KMS-11 (cell line): ENCODE results near the gene ARL14EPL.

Experiments
- H2AFZ ChIP-seq: fragments of 200-600 bp; sonication (generic); 2 replicates; pipeline ENCODE4 v1.6.1; 2016; ENCODE audit warnings: antibody characterized with exemption, mixed run types, low read depth
- H3K27ac ChIP-seq: fragments of 200-600 bp; sonication (generic); 2 replicates; pipeline ENCODE4 v1.6.1; 2016; ENCODE audit warnings: mild to moderate bottlenecking, mixed run types
- H3K27me3 ChIP-seq: fragments of 200-600 bp; sonication (generic); 2 replicates; pipeline ENCODE4 v1.6.1; 2017; ENCODE audit warnings: mild to moderate bottlenecking, low read depth, mixed run types, moderate library complexity; ENCODE audit not compliant: insufficient read depth
- H3K36me3 ChIP-seq: fragments of 200-600 bp; sonication (generic); 2 replicates; pipeline ENCODE4 v1.6.1; 2017; ENCODE audit warnings: mild to moderate bottlenecking, mixed run types; ENCODE audit not compliant: insufficient read depth
- H3K4me1 ChIP-seq: fragments of 200-600 bp; sonication (generic); 2 replicates; pipeline ENCODE4 v1.6.1; 2016; ENCODE audit warnings: mild to moderate bottlenecking, low read depth, mixed run types; ENCODE audit not compliant: poor library complexity, severe bottlenecking
- H3K4me2 ChIP-seq: fragments of 200-600 bp; sonication (generic); 2 replicates; pipeline ENCODE4 v1.7.0; 2016; ENCODE audit warnings: mild to moderate bottlenecking, mixed run types
- H3K4me3 ChIP-seq: fragments of 200-600 bp; sonication (generic); IDR thresholded peaks from 2 replicates; pipeline ENCODE4 v1.6.1; 2017; ENCODE audit warnings: low read depth, low read length, mixed read lengths; ENCODE audit not compliant: insufficient read depth
- H3K79me2 ChIP-seq: fragments of 200-600 bp; sonication (generic); 2 replicates; pipeline ENCODE4 v1.6.1; 2016; ENCODE audit warnings: low read depth, mixed run types; ENCODE audit not compliant: insufficient read depth
- H3K9ac ChIP-seq: fragments of 200-600 bp; sonication (generic); 2 replicates; pipeline ENCODE4 v1.6.1; 2016; ENCODE audit warnings: mild to moderate bottlenecking, mixed run types
- H4K20me1 ChIP-seq: fragments of 200-600 bp; sonication (generic); 2 replicates; pipeline ENCODE4 v1.6.1; 2016; ENCODE audit warnings: mild to moderate bottlenecking, mixed run types; ENCODE audit not compliant: insufficient read depth
- CTCF ChIP-seq: fragments of 200-600 bp; sonication (generic); conservative IDR thresholded peaks from 2 replicates; pipeline ENCODE4 v1.6.1; 2017; ENCODE audit warnings: low read depth, mild to moderate bottlenecking, antibody characterized with exemption, low read length, moderate library complexity, mixed read lengths

Gene ARL14EPL

GRCh38 chr5:116038817-116039216, 6.5 kb downstream of the ARL14EPL start:
- H3K4me2 ChIP-seq: no peak overlapping the region
- no peak overlapping the region for H3K9ac ChIP-seq
- H4K20me1 ChIP-seq: no peaks in the 10 kb centered on the region
- TF ChIP-seq CTCF: no peak
- no peak overlapping the region for H3K4me3 ChIP-seq
- no peak overlapping the region for H2AFZ ChIP-seq
- H3K79me2 ChIP-seq: no peaks in the 10 kb centered on the region
- no peaks in the 10 kb centered on the region for H3K4me1 ChIP-seq
- H3K27me3 ChIP-seq: no peaks in the 10 kb centered on the region
- H3K27ac ChIP-seq: no peak overlapping the region
- H3K36me3 ChIP-seq: no peaks in the 10 kb centered on the region

GRCh38 chr5:116042375-116042774, 10.1 kb downstream of the ARL14EPL start:
- Histone ChIP-seq H3K4me1 (peaks cover 10% of the 10 kb centered on the region), H3K79me2 (no peaks in the 10 kb centered on the region), H3K27me3 (no peaks in the 10 kb centered on the region), H3K27ac (no peak overlapping the region), H4K20me1 (no peaks in the 10 kb centered on the region), H3K9ac (no peak overlapping the region), H3K36me3 (no peaks in the 10 kb centered on the region), H3K4me2 (no peak overlapping the region), H3K4me3 (no peak overlapping the region), H2AFZ (no peak overlapping the region)
- TF ChIP-seq CTCF: no peak

- no peaks in the 10 kb centered on the region for H3K79me2 ChIP-seq
- no peaks in the 10 kb centered on the region for H4K20me1 ChIP-seq
- H3K4me3 ChIP-seq: no peak overlapping the region
- no peak for TF ChIP-seq CTCF
- peaks cover 10% of the 10 kb centered on the region for H3K4me1 ChIP-seq
- no peaks in the 10 kb centered on the region for H3K27me3 ChIP-seq
- no peak overlapping the region for H2AFZ ChIP-seq
- no peak overlapping the region for H3K4me2 ChIP-seq
- H3K9ac ChIP-seq: no peak overlapping the region
- no peak overlapping the region for H3K27ac ChIP-seq
- H3K36me3 ChIP-seq: no peaks in the 10 kb centered on the region
These were observed 11.8 kb downstream of the ARL14EPL start for GRCh38 chr5:116044073-116044472.

- no peak overlapping the region for H2AFZ ChIP-seq
- no peak overlapping the region for H3K9ac ChIP-seq
- no peak for TF ChIP-seq CTCF
- no peak overlapping the region for H3K27ac ChIP-seq
- H3K4me3 ChIP-seq: no peak overlapping the region
- no peaks in the 10 kb centered on the region for H3K79me2 ChIP-seq
- no peaks in the 10 kb centered on the region for H3K27me3 ChIP-seq
- H3K36me3 ChIP-seq: no peaks in the 10 kb centered on the region
- peak overlapping the region; percentile 21; the same call in 1 of the 2 replicates for H3K4me2 ChIP-seq
- no peaks in the 10 kb centered on the region for H4K20me1 ChIP-seq
- peaks cover 10% of the 10 kb centered on the region for H3K4me1 ChIP-seq
These were observed 13.5 kb downstream of the ARL14EPL start for GRCh38 chr5:116045821-116046220.

- TF ChIP-seq CTCF: no peak
These were observed 14.0 kb downstream of the ARL14EPL start for GRCh38 chr5:116046261-116046660.

More at GRCh38 chr5:116046261-116046660, 14.0 kb downstream of the ARL14EPL start:
- Histone ChIP-seq H4K20me1 (no peaks in the 10 kb centered on the region), H2AFZ (no peak overlapping the region), H3K4me1 (peaks cover 10% of the 10 kb centered on the region), H3K27ac (no peak overlapping the region), H3K4me3 (no peak overlapping the region), H3K79me2 (no peaks in the 10 kb centered on the region), H3K36me3 (no peaks in the 10 kb centered on the region), H3K9ac (no peak overlapping the region), H3K4me2 (0 out of 2 replicates have a peak overlapping the region, but pooled peaks have one; percentile 21), H3K27me3 (no peaks in the 10 kb centered on the region)
